Measurements from ENCODE around the gene RGL2.

- TF ChIP-seq CTCF (IDR thresholded peaks at IDR 0.05; ENCODE audit: low read length): no peak
- TF ChIP-seq EZH2 (IDR thresholded peaks at IDR 0.05; ENCODE audit: borderline replicate concordance, low read length): no peak
Observed at GRCh38 chr6:33304216-33304615, 5.5 kb upstream of the RGL2 start.

All from OCI-LY1 (cell line).